ENCODE data around the gene RCCD1. TPM values are rescaled to one million over a fixed set of nuclear protein-coding genes. Genes with fewer than 3 reads are reported as not detected.
A peak's percentile ranks its signal among the peaks of the same experiment; 100 is the strongest.

RCCD1 gene
- total and polyA plus RNA-seq, 9 of the 15 experiments (the other 6 are each of a cell fraction or from before 2014, with no cell fraction given) = 11.1 to 51.4 (median 24.7) TPM

DNA sequence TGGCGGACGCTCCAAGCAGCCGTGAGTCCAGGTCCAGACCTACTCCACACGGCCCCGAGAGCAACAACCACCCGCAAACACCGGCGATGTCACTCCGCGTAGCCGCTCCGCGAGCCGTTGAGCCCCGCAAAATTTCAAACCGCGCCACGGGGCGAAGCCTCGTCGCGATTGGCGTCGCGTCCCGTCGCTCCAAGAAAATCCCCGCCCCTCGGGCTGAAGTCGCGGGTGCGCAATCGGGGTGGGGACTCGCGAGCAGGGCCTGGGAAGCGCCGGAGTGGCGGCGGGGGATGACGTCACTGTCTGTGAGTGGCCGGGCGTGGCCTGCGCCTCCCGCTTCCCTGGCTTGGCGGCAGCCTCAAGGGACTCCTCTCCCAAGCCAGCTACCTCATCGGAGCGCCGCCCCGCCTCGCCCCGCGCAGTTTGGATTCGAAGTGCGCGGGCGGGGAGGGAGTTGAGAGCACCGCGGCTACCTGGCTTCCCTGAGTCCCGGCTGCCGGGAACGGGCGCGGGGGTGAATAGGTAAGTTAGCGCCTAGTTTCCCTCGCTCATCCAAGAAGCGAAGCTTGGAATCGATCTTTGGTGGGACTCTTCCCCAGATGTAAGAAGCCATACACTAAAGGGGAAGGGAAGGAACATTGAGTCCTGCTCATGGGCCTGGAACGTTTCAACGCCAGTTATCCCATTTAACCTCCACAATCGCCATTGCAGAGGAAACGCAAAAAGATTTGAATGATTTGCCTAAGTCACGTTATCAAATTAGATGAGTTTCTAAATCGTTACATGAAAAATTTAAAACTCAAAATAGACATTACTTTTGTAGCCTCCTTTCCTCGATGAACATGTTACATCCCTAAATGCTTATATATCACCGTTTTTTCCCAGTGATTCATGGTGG, 40.0 kb downstream of the RCCD1 start, which contains the start of gene PRC1 (continued):
- TF ChIP-seq, protein P1, sequence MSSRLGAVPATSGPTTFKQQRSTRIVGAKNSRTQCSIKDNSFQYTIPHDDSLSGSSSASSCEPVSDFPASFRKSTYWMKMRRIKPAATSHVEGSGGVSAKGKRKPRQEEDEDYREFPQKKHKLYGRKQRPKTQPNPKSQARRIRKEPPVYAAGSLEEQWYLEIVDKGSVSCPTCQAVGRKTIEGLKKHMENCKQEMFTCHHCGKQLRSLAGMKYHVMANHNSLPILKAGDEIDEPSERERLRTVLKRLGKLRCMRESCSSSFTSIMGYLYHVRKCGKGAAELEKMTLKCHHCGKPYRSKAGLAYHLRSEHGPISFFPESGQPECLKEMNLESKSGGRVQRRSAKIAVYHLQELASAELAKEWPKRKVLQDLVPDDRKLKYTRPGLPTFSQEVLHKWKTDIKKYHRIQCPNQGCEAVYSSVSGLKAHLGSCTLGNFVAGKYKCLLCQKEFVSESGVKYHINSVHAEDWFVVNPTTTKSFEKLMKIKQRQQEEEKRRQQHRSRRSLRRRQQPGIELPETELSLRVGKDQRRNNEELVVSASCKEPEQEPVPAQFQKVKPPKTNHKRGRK (tag; IDR thresholded peaks at IDR 0.05) = no peak
- TF ChIP-seq RBM25 (IDR thresholded peaks at IDR 0.05; ENCODE audit: low read depth, low read length, severe bottlenecking) (peak; percentile 97), ZBTB40 (IDR thresholded peaks at IDR 0.05) (peak; percentile 39; the same call in 1 of the 2 replicates), ZBTB40 (CRISPR knock-in tag; IDR thresholded peaks at IDR 0.05) (no peak), TAF9B (IDR thresholded peaks at IDR 0.05; ENCODE audit: partially characterized antibody) (peak; percentile 12), ZNF311 (CRISPR knock-in tag; IDR thresholded peaks at IDR 0.05) (peak; percentile 65; the same call in 1 of the 2 replicates), CHD4 (IDR thresholded peaks at IDR 0.05; ENCODE audit: insufficient read depth, insufficient replicate concordance, low read depth, low read length, poor library complexity, severe bottlenecking) (no peak), RAD21 (CRISPR knock-in tag; conservative IDR thresholded peaks at IDR 0.05 in 1 of 2, IDR thresholded peaks at IDR 0.05 in 1 of 2) (no peak), POLR2A (conservative IDR thresholded peaks at IDR 0.05) (peak; percentile 94), ZNF445 (CRISPR knock-in tag; IDR thresholded peaks at IDR 0.05; ENCODE audit: low read depth) (no peak)
- TF ChIP-seq, protein P2, sequence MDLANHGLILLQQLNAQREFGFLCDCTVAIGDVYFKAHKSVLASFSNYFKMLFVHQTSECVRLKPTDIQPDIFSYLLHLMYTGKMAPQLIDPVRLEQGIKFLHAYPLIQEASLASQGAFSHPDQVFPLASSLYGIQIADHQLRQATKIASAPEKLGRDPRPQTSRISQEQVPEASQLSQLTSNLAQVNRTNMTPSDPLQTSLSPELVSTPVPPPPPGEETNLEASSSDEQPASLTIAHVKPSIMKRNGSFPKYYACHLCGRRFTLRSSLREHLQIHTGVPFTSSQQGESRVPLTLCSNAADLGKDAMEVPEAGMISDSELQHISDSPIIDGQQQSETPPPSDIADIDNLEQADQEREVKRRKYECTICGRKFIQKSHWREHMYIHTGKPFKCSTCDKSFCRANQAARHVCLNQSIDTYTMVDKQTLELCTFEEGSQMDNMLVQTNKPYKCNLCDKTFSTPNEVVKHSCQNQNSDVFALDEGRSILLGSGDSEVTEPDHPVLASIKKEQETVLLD (IDR thresholded peaks at IDR 0.05) = peak; percentile 51; the same call in 1 of the 2 replicates
- TF ChIP-seq, protein P3, sequence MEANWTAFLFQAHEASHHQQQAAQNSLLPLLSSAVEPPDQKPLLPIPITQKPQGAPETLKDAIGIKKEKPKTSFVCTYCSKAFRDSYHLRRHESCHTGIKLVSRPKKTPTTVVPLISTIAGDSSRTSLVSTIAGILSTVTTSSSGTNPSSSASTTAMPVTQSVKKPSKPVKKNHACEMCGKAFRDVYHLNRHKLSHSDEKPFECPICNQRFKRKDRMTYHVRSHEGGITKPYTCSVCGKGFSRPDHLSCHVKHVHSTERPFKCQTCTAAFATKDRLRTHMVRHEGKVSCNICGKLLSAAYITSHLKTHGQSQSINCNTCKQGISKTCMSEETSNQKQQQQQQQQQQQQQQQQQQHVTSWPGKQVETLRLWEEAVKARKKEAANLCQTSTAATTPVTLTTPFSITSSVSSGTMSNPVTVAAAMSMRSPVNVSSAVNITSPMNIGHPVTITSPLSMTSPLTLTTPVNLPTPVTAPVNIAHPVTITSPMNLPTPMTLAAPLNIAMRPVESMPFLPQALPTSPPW (CRISPR knock-in tag; IDR thresholded peaks at IDR 0.05) = peak; percentile 73

All from K562 (cell line).